Uterus (tissue), 4 donors: ENCODE measurements around the gene PRKAA2. TPM values are rescaled to one million over a fixed set of nuclear protein-coding genes. Genes with fewer than 3 reads are reported as not detected.

Experiments
- DNase-seq, 2 donors: peaks; one replicate each; pipeline ENCODE4 v3.0.0-alpha.2; 2019 to 2020
- H3K27ac ChIP-seq, 2 donors: fragments of 200-600 bp; sonication (generic); 1 replicate in 1 of 2; 2 replicates in 1 of 2; pipeline ENCODE4 v1.5.1; 2016 to 2018
- H3K27me3 ChIP-seq, 2 donors: fragments of 200-600 bp; sonication (generic); one replicate each; pipeline ENCODE4 v1.5.1; 2018 to 2019; ENCODE audit warnings: control low read depth in 1 of 2
- H3K36me3 ChIP-seq, 2 donors: fragments of 200-600 bp; sonication (generic); one replicate each; pipeline ENCODE4 v1.5.1; 2019; ENCODE audit warnings: control low read depth in 1 of 2
- H3K4me1 ChIP-seq, 2 donors: fragments of 200-600 bp; sonication (generic); one replicate each; pipeline ENCODE4 v1.5.1; 2018 to 2019; ENCODE audit warnings: control low read depth in 1 of 2
- H3K4me3 ChIP-seq, 2 donors: fragments of 200-600 bp; sonication (generic); 1 replicate in 1 of 2; 2 replicates in 1 of 2; pipeline ENCODE4 v1.5.1; 2018 to 2019; ENCODE audit warnings: mild to moderate bottlenecking in 1 of 2
- H3K9me3 ChIP-seq, 2 donors: fragments of 200-600 bp; sonication (generic); one replicate each; pipeline ENCODE4 v1.5.1; 2019; ENCODE audit warnings: control low read depth in 1 of 2
- POLR2A ChIP-seq, 2 donors: fragments of 450-650 bp; IDR thresholded peaks; one replicate each; pipeline ENCODE4 v1.6.1; 2016; ENCODE audit warnings: antibody characterized with exemption in 2 of 2, mild to moderate bottlenecking in 1 of 2, moderate library complexity in 1 of 2
- intact Hi-C: fragments of 100-400 bp; cut with DNase I; formaldehyde crosslinking; loops from one replicate; pipeline ENCODE4 v1.15.1; 2023; ENCODE audit warnings: low total_unique reads
- small RNA-seq: library from RNA; depleted of rRNA; stranded (forward); fragments of <200 nt; gene quantifications from one replicate; pipeline ENCODE3, GENCODE V24; 2016
- total RNA-seq, 4 donors: library from RNA; depleted of rRNA in 3 of 4; stranded (reverse); fragments of >200 nt in 3 of 4; gene quantifications; one replicate each; pipeline versions ENCODE4 v1.1.0 to v1.2.4, GENCODE V29; 2014 to 2023
- TF ChIP-seq, protein P1 (sequence below), 4 experiments: fragments of 200-600 bp in 2 of 4; fragments of 450-650 bp in 2 of 4; sonication (generic) in 2 of 4; IDR thresholded peaks; one replicate each; pipeline ENCODE4 v1.5.1; 2016 to 2019; ENCODE audit warnings: antibody characterized with exemption in 4 of 4, mild to moderate bottlenecking in 2 of 4, moderate library complexity in 1 of 4
- donor health status: DM: yes; HTN: yes; CAD: no.

The PRKAA2 gene
- total RNA-seq, 4 donors from 2014 or later, result 2.8 to 10.0 (median 7.4) TPM

DNA sequence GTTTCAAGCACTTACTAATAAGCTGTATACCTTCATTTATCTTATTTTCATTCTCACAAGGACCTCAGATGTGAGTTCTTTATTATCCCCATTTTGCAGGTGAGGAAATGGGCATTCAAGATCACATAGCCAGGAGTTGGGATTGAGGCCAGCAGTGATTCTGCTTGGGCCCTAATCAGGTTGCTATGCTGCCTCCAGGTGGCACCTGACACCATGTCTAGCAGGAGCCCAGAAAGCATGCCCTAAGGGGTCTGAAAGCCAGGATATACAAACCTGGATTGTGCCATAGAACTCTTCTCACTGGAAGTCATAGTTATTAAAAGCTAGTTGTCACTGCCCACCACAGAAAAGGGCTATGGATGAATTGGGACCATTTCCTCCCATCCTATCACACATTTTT lies 113.0 kb downstream of the PRKAA2 start:
- Histone ChIP-seq H3K4me3 (no peak overlapping the region), H3K36me3 (no peaks in the 10 kb centered on the region), H3K9me3 (no peaks in the 10 kb centered on the region), H3K4me1 (no peaks in the 10 kb centered on the region), H3K27ac (no peak overlapping the region), H3K27me3 (no peaks in the 10 kb centered on the region)
- intact Hi-C loops, result no loop called here
- TF ChIP-seq, protein P1, sequence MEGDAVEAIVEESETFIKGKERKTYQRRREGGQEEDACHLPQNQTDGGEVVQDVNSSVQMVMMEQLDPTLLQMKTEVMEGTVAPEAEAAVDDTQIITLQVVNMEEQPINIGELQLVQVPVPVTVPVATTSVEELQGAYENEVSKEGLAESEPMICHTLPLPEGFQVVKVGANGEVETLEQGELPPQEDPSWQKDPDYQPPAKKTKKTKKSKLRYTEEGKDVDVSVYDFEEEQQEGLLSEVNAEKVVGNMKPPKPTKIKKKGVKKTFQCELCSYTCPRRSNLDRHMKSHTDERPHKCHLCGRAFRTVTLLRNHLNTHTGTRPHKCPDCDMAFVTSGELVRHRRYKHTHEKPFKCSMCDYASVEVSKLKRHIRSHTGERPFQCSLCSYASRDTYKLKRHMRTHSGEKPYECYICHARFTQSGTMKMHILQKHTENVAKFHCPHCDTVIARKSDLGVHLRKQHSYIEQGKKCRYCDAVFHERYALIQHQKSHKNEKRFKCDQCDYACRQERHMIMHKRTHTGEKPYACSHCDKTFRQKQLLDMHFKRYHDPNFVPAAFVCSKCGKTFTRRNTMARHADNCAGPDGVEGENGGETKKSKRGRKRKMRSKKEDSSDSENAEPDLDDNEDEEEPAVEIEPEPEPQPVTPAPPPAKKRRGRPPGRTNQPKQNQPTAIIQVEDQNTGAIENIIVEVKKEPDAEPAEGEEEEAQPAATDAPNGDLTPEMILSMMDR (IDR thresholded peaks at IDR 0.05), result no peak
- TF ChIP-seq POLR2A (IDR thresholded peaks at IDR 0.05), result no peak
- DNase-seq, result no peak

DNA sequence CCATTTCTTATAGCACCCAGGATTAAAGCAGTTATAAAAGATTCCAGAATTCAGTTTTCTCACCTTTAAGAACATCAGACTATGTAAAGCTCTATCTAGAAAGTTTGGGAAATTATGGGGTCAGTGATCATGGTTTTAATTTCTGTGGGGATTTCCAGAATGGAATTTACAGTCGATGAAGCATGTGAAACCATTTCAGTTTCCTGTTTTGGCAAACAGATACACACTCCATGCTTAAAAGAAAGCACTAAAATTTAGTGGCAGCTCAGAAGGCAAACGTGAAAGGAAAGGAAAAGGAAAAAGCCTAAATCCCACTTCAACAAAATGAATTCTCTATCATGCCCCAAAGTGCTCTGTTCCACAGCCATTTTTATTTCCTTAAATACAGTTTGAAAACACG lies 113.7 kb downstream of the PRKAA2 start:
- DNase-seq, result no peak
- no peaks in the 10 kb centered on the region for H3K36me3 ChIP-seq
- H3K27ac ChIP-seq, result no peak overlapping the region
- TF ChIP-seq, protein P1 (IDR thresholded peaks at IDR 0.05), result no peak
- no peak for TF ChIP-seq POLR2A (IDR thresholded peaks at IDR 0.05)
- intact Hi-C loops, result no loop called here
- H3K27me3 ChIP-seq, result no peaks in the 10 kb centered on the region
- no peaks in the 10 kb centered on the region for H3K4me1 ChIP-seq
- H3K9me3 ChIP-seq, result no peaks in the 10 kb centered on the region
- H3K4me3 ChIP-seq, result no peak overlapping the region

Small RNA genes within 50 kb of the gene (small RNA-seq; reads per million reads assigned to genes)
- not detected for gene AC099789.1

Other genes starting within 250 kb of the PRKAA2 start
- gene PLPP3, start 65.8 kb upstream of the PRKAA2 start, total RNA-seq, result 100 to 1,000 TPM in 2 of 4 donors, 10 to 100 TPM in 2; 76.3 to 315 (median 140) TPM
- 1 to 10 TPM in 3 of 4 donors, under 1 TPM in 1; 0.26 to 8.6 (median 4.7) TPM for gene FYB2, start 174.1 kb downstream of the PRKAA2 start, total RNA-seq
- not detected for gene C8A, start 209.5 kb downstream of the PRKAA2 start, total RNA-seq